NB4 (cell line): Measurements from ENCODE around the gene CCDC27.

Experiments
- MYC ChIP-seq: IDR thresholded peaks from 2 replicates; pipeline ENCODE4 v1.6.1; 2011; ENCODE audit warnings: low read depth, low read length
- POLR2A ChIP-seq: IDR thresholded peaks from 2 replicates; pipeline ENCODE4 v1.6.1; 2011; ENCODE audit warnings: mild to moderate bottlenecking; ENCODE audit not compliant: insufficient read length; ENCODE audit errors: extremely low read depth
- TF ChIP-seq, protein P1 (sequence below): IDR thresholded peaks from one replicate; pipeline ENCODE4 v1.5.1; 2012; ENCODE audit warnings: low read depth, low read length
- TF ChIP-seq, protein P2 (sequence below): IDR thresholded peaks from 2 replicates; pipeline ENCODE4 v1.6.1; 2011; ENCODE audit warnings: low read depth, low read length

DNA sequence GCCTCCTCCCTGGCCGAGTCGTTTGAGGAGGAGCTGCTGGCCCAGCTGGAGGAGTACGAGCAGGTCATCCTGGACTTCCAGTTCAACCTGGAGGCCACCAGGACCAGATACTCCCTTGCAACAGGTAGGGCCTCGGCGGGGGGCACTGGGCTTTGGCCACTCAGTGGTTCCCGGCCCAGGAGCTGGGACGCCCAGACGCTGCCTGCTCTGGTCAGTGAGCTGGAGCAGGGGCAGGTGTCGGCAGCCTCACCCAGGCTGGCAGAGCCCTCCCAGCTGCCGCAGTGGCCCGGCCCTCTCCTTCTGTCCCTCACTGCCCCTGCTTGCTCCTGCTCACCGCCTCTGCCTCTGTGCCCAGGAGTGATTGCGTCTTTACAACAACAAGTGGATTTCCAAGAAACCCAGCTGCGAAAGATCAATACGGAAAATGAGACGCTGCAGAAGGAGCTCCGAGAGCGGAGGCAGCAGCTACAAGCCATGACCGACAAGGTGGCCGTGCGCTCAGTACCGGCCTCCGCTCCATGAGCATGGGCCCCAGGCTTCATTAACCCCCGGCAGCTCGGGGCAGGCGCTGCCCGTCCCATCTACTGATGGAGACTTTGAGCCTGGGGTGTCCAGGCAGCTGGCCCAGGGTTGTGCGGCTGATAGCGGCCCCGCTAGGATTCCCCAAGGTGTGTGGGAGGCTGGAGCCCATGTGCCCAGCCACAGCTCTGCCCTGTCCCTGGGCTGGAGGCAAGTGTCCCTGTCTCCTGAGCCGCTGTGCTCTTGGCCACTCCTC lies 11.3 kb downstream of the CCDC27 start:
- TF ChIP-seq, protein P1, sequence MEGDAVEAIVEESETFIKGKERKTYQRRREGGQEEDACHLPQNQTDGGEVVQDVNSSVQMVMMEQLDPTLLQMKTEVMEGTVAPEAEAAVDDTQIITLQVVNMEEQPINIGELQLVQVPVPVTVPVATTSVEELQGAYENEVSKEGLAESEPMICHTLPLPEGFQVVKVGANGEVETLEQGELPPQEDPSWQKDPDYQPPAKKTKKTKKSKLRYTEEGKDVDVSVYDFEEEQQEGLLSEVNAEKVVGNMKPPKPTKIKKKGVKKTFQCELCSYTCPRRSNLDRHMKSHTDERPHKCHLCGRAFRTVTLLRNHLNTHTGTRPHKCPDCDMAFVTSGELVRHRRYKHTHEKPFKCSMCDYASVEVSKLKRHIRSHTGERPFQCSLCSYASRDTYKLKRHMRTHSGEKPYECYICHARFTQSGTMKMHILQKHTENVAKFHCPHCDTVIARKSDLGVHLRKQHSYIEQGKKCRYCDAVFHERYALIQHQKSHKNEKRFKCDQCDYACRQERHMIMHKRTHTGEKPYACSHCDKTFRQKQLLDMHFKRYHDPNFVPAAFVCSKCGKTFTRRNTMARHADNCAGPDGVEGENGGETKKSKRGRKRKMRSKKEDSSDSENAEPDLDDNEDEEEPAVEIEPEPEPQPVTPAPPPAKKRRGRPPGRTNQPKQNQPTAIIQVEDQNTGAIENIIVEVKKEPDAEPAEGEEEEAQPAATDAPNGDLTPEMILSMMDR, result no peak
- TF ChIP-seq POLR2A (no peak), MYC (no peak)
- TF ChIP-seq, protein P2, sequence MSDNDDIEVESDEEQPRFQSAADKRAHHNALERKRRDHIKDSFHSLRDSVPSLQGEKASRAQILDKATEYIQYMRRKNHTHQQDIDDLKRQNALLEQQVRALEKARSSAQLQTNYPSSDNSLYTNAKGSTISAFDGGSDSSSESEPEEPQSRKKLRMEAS, result no peak
